LHCN-M2 (cell line): Measurements from ENCODE around the gene UBE2E2. TPM values are rescaled to one million over a fixed set of nuclear protein-coding genes. Genes with fewer than 3 reads are reported as not detected.

Source experiments
- DNase-seq: peaks from one replicate; pipeline ENCODE4 v3.0.0-alpha.2; 2012; ENCODE audit warnings: low read depth
- total RNA-seq: library from RNA; depleted of rRNA; stranded (reverse); fragments of >200 nt; gene quantifications from 2 replicates; pipeline ENCODE4 v1.2.3, GENCODE V29; 2014

The UBE2E2 gene
- total RNA-seq, 1 experiment from 2014 or later, result 32.4 TPM

GRCh38 chr3:23389089-23389488, 186.0 kb downstream of the UBE2E2 start:
- DNase-seq, result no peak

GRCh38 chr3:23389686-23390085, 186.6 kb downstream of the UBE2E2 start:
- DNase-seq, result no peak

GRCh38 chr3:23390446-23390845, 187.3 kb downstream of the UBE2E2 start:
- DNase-seq, result no peak

- no peak for DNase-seq
These were observed 187.9 kb downstream of the UBE2E2 start for GRCh38 chr3:23390989-23391553.

- DNase-seq, result no peak
These were observed 192.0 kb downstream of the UBE2E2 start for GRCh38 chr3:23395115-23395514.

- DNase-seq, result no peak
These were observed 193.6 kb downstream of the UBE2E2 start for GRCh38 chr3:23396746-23397145.

- no peak for DNase-seq
These were observed 196.1 kb downstream of the UBE2E2 start for GRCh38 chr3:23399221-23399620.

GRCh38 chr3:23402728-23403492, 199.8 kb downstream of the UBE2E2 start:
- DNase-seq, result no peak

- peak; percentile 20 for DNase-seq
These were observed 201.1 kb downstream of the UBE2E2 start for GRCh38 chr3:23404246-23404645.

GRCh38 chr3:23405081-23405480, 202.0 kb downstream of the UBE2E2 start:
- DNase-seq, result no peak

GRCh38 chr3:23406601-23407000, 203.5 kb downstream of the UBE2E2 start:
- DNase-seq, result no peak

- no peak for DNase-seq
These were observed 214.9 kb downstream of the UBE2E2 start for GRCh38 chr3:23418026-23418425.

- no peak for DNase-seq
These were observed 218.8 kb downstream of the UBE2E2 start for GRCh38 chr3:23421811-23422516.

- DNase-seq, result no peak
These were observed 219.4 kb downstream of the UBE2E2 start for GRCh38 chr3:23422517-23422851.

GRCh38 chr3:23425410-23425809, 222.3 kb downstream of the UBE2E2 start:
- no peak for DNase-seq

GRCh38 chr3:23430781-23431398, 227.8 kb downstream of the UBE2E2 start:
- DNase-seq, result peak; percentile 43

- no peak for DNase-seq
These were observed 228.6 kb downstream of the UBE2E2 start for GRCh38 chr3:23431764-23432163.

- no peak for DNase-seq
These were observed 232.2 kb downstream of the UBE2E2 start for GRCh38 chr3:23435318-23435717.

- no peak for DNase-seq
These were observed 232.8 kb downstream of the UBE2E2 start for GRCh38 chr3:23435904-23436303.

- no peak for DNase-seq
These were observed 234.5 kb downstream of the UBE2E2 start for GRCh38 chr3:23437484-23438145.

GRCh38 chr3:23438657-23439056, 235.5 kb downstream of the UBE2E2 start:
- no peak for DNase-seq

GRCh38 chr3:23439080-23439479, 236.0 kb downstream of the UBE2E2 start:
- no peak for DNase-seq
